Keratinocyte (primary cell): ENCODE results near the gene SMAD9. TPM values are rescaled to one million over a fixed set of nuclear protein-coding genes. Genes with fewer than 3 reads are reported as not detected.

ENCODE experiments used
- DNase-seq: peaks from one replicate; pipeline ENCODE4 v3.0.0-alpha.2; 2011; ENCODE audit warnings: low read depth, missing footprints, low spot score
- FAIRE-seq: peaks from 2 replicates; lab custom pipeline; 2011; peaks lifted over from hg19 to GRCh38; lab: Jason Lieb, UNC
- H2AFZ ChIP-seq: 2 replicates; pipeline ENCODE4 v1.6.0; 2012; ENCODE audit warnings: low read length, control low read depth, inconsistent platforms; ENCODE audit not compliant: control insufficient read depth
- H3K27ac ChIP-seq: 2 replicates; pipeline ENCODE4 v1.5.1; 2011; ENCODE audit warnings: low read length; ENCODE audit not compliant: control insufficient read depth, insufficient read depth
- H3K27me3 ChIP-seq: 3 replicates; pipeline ENCODE4 v1.6.0; 2011; ENCODE audit warnings: low read length; ENCODE audit not compliant: control insufficient read depth, insufficient read depth; ENCODE audit errors: extremely low read depth
- H3K36me3 ChIP-seq, 2 experiments: 2 replicates in 1 of 2; 3 replicates in 1 of 2; pipeline ENCODE4 v1.5.1; 2011; ENCODE audit warnings: low read length in 2 of 2, mild to moderate bottlenecking in 1 of 2; ENCODE audit not compliant: control insufficient read depth in 2 of 2, insufficient read depth in 2 of 2; ENCODE audit errors: extremely low read depth in 1 of 2
- H3K4me1 ChIP-seq: 3 replicates; pipeline ENCODE4 v1.5.1; 2011; ENCODE audit warnings: low read length; ENCODE audit not compliant: control insufficient read depth, insufficient read depth; ENCODE audit errors: extremely low read depth
- H3K4me2 ChIP-seq: 3 replicates; pipeline ENCODE4 v1.6.0; 2011; ENCODE audit warnings: low read depth, low read length; ENCODE audit not compliant: control insufficient read depth, insufficient read depth; ENCODE audit errors: extremely low read depth
- H3K4me3 ChIP-seq, 3 experiments: fragments of 200-600 bp in 1 of 3; sonication (generic) in 1 of 3; 2 replicates in 2 of 3; 3 replicates in 1 of 3; pipeline ENCODE4 v1.5.1; 2011 to 2016; ENCODE audit warnings: low read length in 3 of 3, mild to moderate bottlenecking in 3 of 3, control low read depth in 2 of 3, inconsistent platforms in 1 of 3, low read depth in 1 of 3, mixed read lengths in 1 of 3, mixed run types in 1 of 3, moderate library complexity in 1 of 3; ENCODE audit not compliant: control insufficient read depth in 2 of 3, insufficient read depth in 2 of 3; ENCODE audit errors: extremely low read depth in 1 of 3
- H3K79me2 ChIP-seq: 2 replicates; pipeline ENCODE4 v1.6.0; 2012; ENCODE audit warnings: low read length; ENCODE audit not compliant: control insufficient read depth, insufficient read depth
- H3K9ac ChIP-seq: 3 replicates; pipeline ENCODE4 v1.6.0; 2011; ENCODE audit warnings: low read length; ENCODE audit not compliant: control insufficient read depth, insufficient read depth; ENCODE audit errors: extremely low read depth
- H3K9me1 ChIP-seq: 3 replicates; pipeline ENCODE4 v1.6.0; 2011; ENCODE audit warnings: low read length; ENCODE audit not compliant: control insufficient read depth, insufficient read depth; ENCODE audit errors: extremely low read depth
- H3K9me3 ChIP-seq: 2 replicates; pipeline ENCODE4 v1.5.1; 2012; ENCODE audit warnings: low read depth, low read length; ENCODE audit not compliant: control insufficient read depth
- H4K20me1 ChIP-seq: 3 replicates; pipeline ENCODE4 v1.6.0; 2011; ENCODE audit warnings: low read length; ENCODE audit not compliant: control insufficient read depth, insufficient read depth; ENCODE audit errors: extremely low read depth
- EZH2 ChIP-seq: IDR thresholded peaks from one replicate; pipeline ENCODE4 v1.6.1; 2012; ENCODE audit warnings: inconsistent platforms, mild to moderate bottlenecking, low read length, moderate library complexity
- dilution Hi-C: fragments of 300-500 bp; cut with MboI; formaldehyde crosslinking; loops from one replicate; pipeline ENCODE4 v1.7.0; 2020; ENCODE audit warnings: low sequenced_read_pairs; ENCODE audit not compliant: extremely low pct_ligation_motif_present
- polyA plus RNA-seq, 5 experiments: library from polyadenylated mRNA; depleted of rRNA in 3 of 5; stranded (reverse) in 3 of 5; stranded (forward) in 1 of 5; unstranded in 1 of 5; fragments of >200 nt; gene quantifications; 1 replicate in 1 of 5; 2 replicates in 3 of 5; 3 replicates in 1 of 5; pipeline versions ENCODE4 v1.2.1 to v1.2.3, GENCODE V29; 2011 to 2012; ENCODE audit warnings: missing spikeins in 2 of 5, low read depth in 1 of 5, low replicate concordance in 1 of 5
- TF ChIP-seq, protein P1 (sequence below), 3 experiments: IDR thresholded peaks in 1 of 3; conservative IDR thresholded peaks in 1 of 3; optimal IDR thresholded peaks in 1 of 3; 2 replicates in 2 of 3; 3 replicates in 1 of 3; pipeline versions ENCODE3 to v1.5.1; 2011; ENCODE audit warnings: low read length in 3 of 3, mild to moderate bottlenecking in 3 of 3, moderate library complexity in 2 of 3, control low read depth in 1 of 3, inconsistent platforms in 1 of 3; ENCODE audit not compliant: insufficient read depth in 2 of 3; ENCODE audit errors: extremely low read depth in 1 of 3

The SMAD9 gene
- polyA plus RNA-seq, 1 donor (not counting 4 experiments of a cell fraction or from before 2014, with no cell fraction given) = 0.10 TPM

DNA sequence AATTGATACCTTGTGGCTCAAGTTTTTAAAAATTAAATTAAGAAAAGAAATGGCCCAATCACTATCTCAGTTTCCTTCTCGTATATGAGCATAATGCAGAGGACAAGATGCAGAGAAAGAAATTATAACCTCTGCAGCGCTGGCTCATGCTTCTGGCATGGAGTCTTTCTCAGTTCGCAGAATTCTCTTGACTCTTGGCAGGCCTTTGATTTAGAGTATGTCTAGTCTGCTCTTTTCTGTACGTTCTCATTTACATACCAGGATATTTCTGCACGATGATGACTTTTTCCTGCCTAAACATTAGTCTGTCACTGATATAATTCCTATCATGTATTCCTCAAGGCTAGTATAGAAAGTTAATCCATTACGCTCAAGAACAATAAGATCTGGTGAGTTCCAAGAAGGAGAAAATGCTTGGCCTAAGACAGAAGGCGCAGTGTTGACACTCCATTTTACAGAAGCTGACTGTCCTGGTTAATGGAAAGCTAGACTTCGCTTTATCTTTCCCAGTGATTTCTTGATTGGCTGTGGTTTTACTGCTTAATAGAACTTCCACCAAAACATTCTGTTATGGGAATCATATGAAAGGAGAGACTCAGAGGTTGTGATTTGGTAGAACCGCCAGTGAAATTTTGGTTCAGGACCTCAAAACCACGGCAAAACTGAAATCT is 1.7 kb upstream of the SMAD9 start:
- H3K9me3 ChIP-seq = no peaks in the 10 kb centered on the region
- no peak for FAIRE-seq
- no peak for DNase-seq
- H3K36me3 ChIP-seq = no peaks in the 10 kb centered on the region
- no peaks in the 10 kb centered on the region for H3K79me2 ChIP-seq
- H3K27me3 ChIP-seq = peaks cover 8% of the 10 kb centered on the region
- H3K27ac ChIP-seq = no peak overlapping the region
- TF ChIP-seq, protein P1, sequence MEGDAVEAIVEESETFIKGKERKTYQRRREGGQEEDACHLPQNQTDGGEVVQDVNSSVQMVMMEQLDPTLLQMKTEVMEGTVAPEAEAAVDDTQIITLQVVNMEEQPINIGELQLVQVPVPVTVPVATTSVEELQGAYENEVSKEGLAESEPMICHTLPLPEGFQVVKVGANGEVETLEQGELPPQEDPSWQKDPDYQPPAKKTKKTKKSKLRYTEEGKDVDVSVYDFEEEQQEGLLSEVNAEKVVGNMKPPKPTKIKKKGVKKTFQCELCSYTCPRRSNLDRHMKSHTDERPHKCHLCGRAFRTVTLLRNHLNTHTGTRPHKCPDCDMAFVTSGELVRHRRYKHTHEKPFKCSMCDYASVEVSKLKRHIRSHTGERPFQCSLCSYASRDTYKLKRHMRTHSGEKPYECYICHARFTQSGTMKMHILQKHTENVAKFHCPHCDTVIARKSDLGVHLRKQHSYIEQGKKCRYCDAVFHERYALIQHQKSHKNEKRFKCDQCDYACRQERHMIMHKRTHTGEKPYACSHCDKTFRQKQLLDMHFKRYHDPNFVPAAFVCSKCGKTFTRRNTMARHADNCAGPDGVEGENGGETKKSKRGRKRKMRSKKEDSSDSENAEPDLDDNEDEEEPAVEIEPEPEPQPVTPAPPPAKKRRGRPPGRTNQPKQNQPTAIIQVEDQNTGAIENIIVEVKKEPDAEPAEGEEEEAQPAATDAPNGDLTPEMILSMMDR (optimal IDR thresholded peaks at IDR 0.05 in 1 of 3, IDR thresholded peaks at IDR 0.05 in 1 of 3, conservative IDR thresholded peaks at IDR 0.05 in 1 of 3; ENCODE audit: extremely low read depth in 1 of 3, insufficient read depth in 2 of 3, low read length in 3 of 3) = no peak
- TF ChIP-seq EZH2 = no peak
- peaks cover 5% of the 10 kb centered on the region for H3K4me1 ChIP-seq
- no peak overlapping the region for H3K4me3 ChIP-seq
- no peak overlapping the region for H3K4me2 ChIP-seq
- H3K9ac ChIP-seq = no peak overlapping the region
- no peak overlapping the region for H2AFZ ChIP-seq
- dilution Hi-C loops = no loop called here
- H4K20me1 ChIP-seq = no peaks in the 10 kb centered on the region
- H3K9me1 ChIP-seq = no peaks in the 10 kb centered on the region

DNA sequence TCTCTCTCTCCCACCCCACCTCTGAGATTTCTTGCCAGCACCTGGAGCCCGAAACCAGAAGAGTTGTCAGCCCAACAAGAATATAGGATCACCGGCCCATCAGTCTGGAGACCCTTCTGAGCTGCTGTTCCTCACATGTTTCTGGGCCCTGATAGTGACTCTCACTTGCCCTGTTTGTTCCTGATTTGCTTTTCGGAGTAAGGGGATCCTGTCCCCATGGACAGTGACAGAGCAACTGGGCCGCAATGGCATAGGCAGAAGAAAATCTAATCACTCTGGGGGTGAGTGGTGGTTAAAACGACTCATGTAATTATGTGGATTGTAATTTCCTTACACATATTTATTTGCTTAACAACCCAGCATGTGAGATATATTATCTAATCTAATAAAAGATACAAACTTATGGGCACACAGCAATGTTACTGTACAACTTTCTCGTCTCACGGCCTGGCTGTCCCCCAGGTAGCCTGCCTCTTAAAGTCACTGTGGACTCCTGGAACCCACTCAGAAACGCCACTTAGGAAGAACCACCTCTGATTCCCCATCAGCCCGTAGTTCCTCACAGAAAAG is 663 bp upstream of the SMAD9 start:
- Histone ChIP-seq H4K20me1 (no peaks in the 10 kb centered on the region), H3K9ac (no peak overlapping the region), H3K9me1 (no peaks in the 10 kb centered on the region), H3K27ac (no peak overlapping the region), H3K9me3 (no peaks in the 10 kb centered on the region), H3K4me2 (peak overlapping the region; percentile 49), H3K36me3 (no peaks in the 10 kb centered on the region), H3K4me1 (peaks cover 5% of the 10 kb centered on the region), H3K79me2 (no peaks in the 10 kb centered on the region), H3K4me3 (peak overlapping the region in 1 of 3 experiments; percentile 22), H3K27me3 (peaks cover 11% of the 10 kb centered on the region), H2AFZ (peak overlapping the region; percentile 42)
- DNase-seq = no peak
- dilution Hi-C loops = no loop called here
- FAIRE-seq = no peak
- no peak for TF ChIP-seq EZH2
- TF ChIP-seq, protein P1 (optimal IDR thresholded peaks at IDR 0.05 in 1 of 3, IDR thresholded peaks at IDR 0.05 in 1 of 3, conservative IDR thresholded peaks at IDR 0.05 in 1 of 3; ENCODE audit: extremely low read depth in 1 of 3, insufficient read depth in 2 of 3, low read length in 3 of 3) = no peak
